ENCODE results near the gene BEX2. TPM values are rescaled to one million over a fixed set of nuclear protein-coding genes. Genes with fewer than 3 reads are reported as not detected.
"Not testable (repeated sequence)": the region's sequence is repeated elsewhere in the genome, so short reads cannot be mapped to it uniquely, and the experiment has no call there.

The BEX2 gene
- total RNA-seq: 1 to 10 TPM; 4.6 to 5.5 (median 4.9) TPM
- long read RNA-seq, donor 1, transcript BEX2-202 (3 exons, 899 nt): major isoform, 7 of 9 reads
- long read RNA-seq, donor 1, partial matches to known transcripts: 0 of 9 reads
- long read RNA-seq, donor 1, other reads (novel, unspliced or antisense): 0 of 9 reads
- long read RNA-seq, donor 2, partial matches to known transcripts: 0 of 1 reads
- long read RNA-seq, donor 2, other reads (novel, unspliced or antisense): 0 of 1 reads

GRCh38 chrX:103310555-103311398 is at the start of gene BEX2:
Gene BEX2, minus strand, starts transcription at chrX:103310990. Its CDS starts 1,014 bp downstream, at chrX:103309976.
- TF ChIP-seq CTCF (IDR thresholded peaks at IDR 0.05): no peak
- ATAC-seq (peak; percentile 100), DNase-seq (peak; percentile 85 to 87 (median 85))
- no peaks in the 10 kb centered on the region for H3K36me3 ChIP-seq (ENCODE audit: low read depth)
- H3K9me3 ChIP-seq: no peaks in the 10 kb centered on the region
- intact Hi-C loops (cut with DNase I, micrococcal nuclease): no loop called here
- H3K4me3 ChIP-seq: peak within 1 kb of the TSS; percentile 19
- H3K4me1 ChIP-seq (ENCODE audit: low read depth): no peaks in the 10 kb centered on the region

DNA sequence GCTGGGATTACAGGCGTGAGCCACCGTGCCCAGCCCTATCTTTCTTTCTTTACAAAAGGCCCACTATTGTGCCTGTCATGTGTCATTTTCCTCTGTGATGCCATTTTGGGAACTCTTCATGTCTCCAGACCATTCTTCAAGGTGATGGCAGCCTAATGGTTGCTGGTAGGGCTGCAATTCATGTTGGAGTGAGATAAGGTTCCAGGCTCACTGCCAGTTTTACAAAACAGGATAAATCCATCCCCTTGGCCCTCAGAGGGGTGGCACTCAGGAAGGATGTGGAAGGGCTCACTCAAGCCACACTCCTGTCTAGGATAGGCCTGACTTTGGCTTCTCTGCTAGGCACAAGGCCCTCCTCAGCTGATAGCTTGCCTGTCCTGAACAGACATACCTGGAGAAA is 49.3 kb upstream of the BEX2 start:
- no peaks in the 10 kb centered on the region for H3K4me1 ChIP-seq (ENCODE audit: low read depth)
- ATAC-seq (no peak), DNase-seq (no peak)
- intact Hi-C loops (cut with DNase I, micrococcal nuclease): no loop called here
- TF ChIP-seq CTCF (IDR thresholded peaks at IDR 0.05): no peak
- no peaks in the 10 kb centered on the region for H3K36me3 ChIP-seq (ENCODE audit: low read depth)
- H3K4me3 ChIP-seq: no peak overlapping the region
- H3K9me3 ChIP-seq: no peaks in the 10 kb centered on the region

DNA sequence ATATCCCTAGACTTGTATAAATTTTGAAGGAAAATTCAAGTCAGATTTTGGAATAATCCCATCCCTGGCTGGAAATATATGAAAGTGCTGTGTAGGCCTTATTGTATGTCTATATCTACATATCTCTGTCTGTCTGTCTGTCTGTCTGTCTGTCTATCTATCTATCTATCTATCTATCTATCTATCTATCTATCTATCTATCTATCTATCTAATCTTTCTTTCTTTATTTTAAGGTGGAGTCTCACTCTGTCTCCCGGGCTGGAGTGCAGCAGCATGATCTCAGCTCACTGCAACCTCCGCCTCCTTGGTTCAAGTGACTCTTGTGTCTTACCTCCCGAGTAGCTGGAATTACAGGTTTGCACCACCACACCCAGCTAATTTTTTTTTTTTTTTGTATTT is 48.8 kb upstream of the BEX2 start:
- H3K4me3 ChIP-seq; H3K9me3 ChIP-seq; intact Hi-C loops (cut with DNase I, micrococcal nuclease); DNase-seq; H3K4me1 ChIP-seq (ENCODE audit: low read depth); H3K36me3 ChIP-seq (ENCODE audit: low read depth); ATAC-seq: not testable (repeated sequence)

DNA sequence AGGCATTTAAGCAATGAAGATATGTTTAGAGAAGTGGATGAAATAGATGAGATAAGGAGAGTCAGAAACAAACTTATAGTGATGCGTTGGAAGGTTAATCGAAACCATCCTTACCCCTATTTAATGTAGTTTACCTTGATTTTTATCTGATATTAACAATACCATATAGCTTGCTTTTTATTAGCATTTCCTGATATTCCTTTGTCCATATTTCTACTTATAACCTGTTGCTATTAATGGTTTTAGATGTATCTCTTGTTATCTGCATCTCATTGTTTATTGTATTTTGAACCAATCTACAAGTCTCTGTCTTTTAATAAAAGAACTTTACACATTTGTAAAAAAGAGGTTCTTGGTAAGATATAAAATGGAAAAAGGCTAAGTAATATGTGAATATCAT is 47.1 kb upstream of the BEX2 start:
- no peak for ATAC-seq
- Histone ChIP-seq H3K4me1 (ENCODE audit: low read depth) (no peaks in the 10 kb centered on the region), H3K4me3 (no peak overlapping the region), H3K36me3 (ENCODE audit: low read depth) (no peaks in the 10 kb centered on the region), H3K9me3 (no peaks in the 10 kb centered on the region)
- TF ChIP-seq CTCF (IDR thresholded peaks at IDR 0.05): no peak
- intact Hi-C loops (cut with DNase I, micrococcal nuclease): no loop called here
- no peak for DNase-seq

DNA sequence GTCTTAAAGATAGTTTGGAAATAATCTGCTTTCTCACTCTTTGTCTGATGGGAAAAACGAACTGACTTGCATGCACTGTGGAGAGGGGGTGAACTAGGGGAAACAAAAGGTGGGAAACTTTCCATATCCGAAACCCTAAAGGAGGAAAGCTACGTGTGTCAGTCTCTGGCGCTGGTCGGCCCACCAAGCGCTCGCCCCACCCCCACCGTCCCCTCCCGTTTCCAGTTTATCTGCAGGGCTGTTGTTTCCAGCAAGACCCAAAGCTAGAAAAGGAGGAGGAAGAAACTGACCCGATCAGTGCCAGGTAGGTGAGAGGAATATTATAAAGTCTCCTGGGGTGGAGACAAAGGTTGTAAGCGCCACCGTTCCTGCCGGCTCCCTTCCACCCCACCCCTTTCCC is 46.1 kb upstream of the BEX2 start:
- DNase-seq: peak in 2 of 3 donors; percentile 56 to 70
- peak; percentile 84 for ATAC-seq
- intact Hi-C loops (cut with DNase I, micrococcal nuclease): no loop called here
- TF ChIP-seq CTCF (IDR thresholded peaks at IDR 0.05): no peak
- Histone ChIP-seq H3K36me3 (ENCODE audit: low read depth) (no peaks in the 10 kb centered on the region), H3K4me3 (peak overlapping the region; percentile 38), H3K4me1 (ENCODE audit: low read depth) (no peaks in the 10 kb centered on the region), H3K9me3 (no peaks in the 10 kb centered on the region)

DNA sequence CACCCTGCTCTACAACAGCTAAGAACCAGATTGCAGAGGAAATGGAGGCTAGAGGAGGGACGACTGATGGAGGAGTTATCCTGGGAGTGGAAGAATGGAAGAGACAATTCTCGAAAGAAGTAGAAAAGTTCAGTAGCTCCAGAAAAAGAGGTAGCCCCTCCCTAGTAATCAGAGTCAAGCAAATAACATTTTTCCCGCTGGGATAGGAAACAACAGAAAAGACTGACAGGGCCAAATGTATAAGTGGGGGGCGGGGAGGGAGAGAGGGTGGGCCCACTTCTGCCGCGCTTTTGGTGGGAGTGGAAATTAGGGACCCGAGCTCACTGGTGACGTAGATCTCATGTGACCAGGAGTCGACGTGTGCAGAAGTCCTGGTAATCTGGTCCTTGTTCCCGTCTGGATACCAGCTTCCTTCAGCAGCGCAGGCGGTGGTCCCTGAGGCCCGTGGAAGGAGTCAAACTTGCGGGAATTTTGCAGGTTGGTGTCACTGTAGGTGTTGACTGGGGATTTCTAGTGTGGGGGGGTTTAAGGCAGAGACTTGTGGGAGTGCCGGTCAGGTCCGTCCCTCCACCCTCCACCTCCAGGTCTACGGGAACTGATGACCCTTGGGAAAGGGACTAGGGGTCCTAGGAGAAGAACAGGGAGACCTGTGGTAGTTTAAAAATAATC is 45.5 kb upstream of the BEX2 start, which contains the start of gene TCEAL9:
Gene TCEAL9 (plus strand): TSS at position 377 of the 669 bp plus-strand sequence. CDS start 1,179 bp downstream, outside the sequence.
- DNase-seq (peak in 2 of 3 donors; percentile 55 to 73), ATAC-seq (peak; percentile 85)
- no peak for TF ChIP-seq CTCF (IDR thresholded peaks at IDR 0.05)
- no peaks in the 10 kb centered on the region for H3K9me3 ChIP-seq
- H3K4me1 ChIP-seq (ENCODE audit: low read depth): no peaks in the 10 kb centered on the region
- no peaks in the 10 kb centered on the region for H3K36me3 ChIP-seq (ENCODE audit: low read depth)
- intact Hi-C loops (cut with DNase I, micrococcal nuclease): no loop called here
- H3K4me3 ChIP-seq: peak within 1 kb of the TSS; percentile 38
